Measurements from ENCODE around the gene NBAS.
"Not testable (repeated sequence)": the region's sequence is repeated elsewhere in the genome, so short reads cannot be mapped to it uniquely, and the experiment has no call there.

NBAS gene

DNA sequence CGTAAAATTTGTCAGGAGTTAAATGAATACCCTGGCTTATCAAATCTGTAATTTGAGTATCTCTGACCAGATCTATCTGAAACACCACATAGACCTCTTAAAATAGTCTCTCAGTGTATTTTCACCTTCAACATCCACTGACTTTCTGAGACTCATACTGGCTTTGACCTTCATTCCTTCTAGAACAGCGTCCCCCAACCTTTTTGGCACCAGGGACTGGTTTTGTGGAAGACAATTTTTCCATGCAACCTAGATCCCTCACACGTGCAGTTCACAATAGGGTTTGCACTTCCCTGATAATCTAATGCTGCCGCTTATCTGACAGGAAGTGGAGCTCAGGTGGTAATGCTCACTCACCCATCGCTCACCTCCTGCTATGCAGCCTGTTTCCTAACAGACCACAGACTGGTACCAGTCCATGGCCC is 3.2 kb downstream of the NBAS start:
- no peak for DNase-seq

DNA sequence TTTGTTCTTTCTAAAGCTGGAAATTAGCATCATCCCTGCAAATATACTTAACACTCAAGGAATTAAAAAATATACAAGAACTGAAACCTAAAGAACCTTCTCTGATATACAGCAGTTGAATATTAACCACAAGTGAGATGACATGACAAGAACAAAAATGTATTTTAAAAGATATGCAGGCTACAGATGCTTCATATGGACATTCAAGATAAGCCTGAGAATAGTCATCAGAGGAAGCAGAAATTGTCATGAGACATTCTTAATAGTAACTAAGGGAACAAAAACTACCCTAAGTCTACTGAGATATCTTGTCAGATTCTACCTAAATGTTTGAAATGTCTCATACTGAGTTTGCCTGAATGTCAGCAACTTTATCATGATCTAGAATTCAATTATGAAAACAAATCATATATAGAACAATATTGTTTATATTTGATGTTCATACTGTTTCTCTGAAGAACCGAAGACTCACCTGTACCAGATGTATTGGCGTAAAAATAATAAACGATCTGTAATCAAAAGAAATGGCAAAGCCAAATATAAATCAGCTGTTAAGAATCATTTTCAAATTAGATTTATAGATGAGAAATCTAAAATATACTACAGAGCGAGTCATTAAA is 4.7 kb downstream of the NBAS start:
- no peak for DNase-seq

- DNase-seq, result no peak
Observed at GRCh38 chr2:15555760-15556193, 5.4 kb downstream of the NBAS start.

DNA sequence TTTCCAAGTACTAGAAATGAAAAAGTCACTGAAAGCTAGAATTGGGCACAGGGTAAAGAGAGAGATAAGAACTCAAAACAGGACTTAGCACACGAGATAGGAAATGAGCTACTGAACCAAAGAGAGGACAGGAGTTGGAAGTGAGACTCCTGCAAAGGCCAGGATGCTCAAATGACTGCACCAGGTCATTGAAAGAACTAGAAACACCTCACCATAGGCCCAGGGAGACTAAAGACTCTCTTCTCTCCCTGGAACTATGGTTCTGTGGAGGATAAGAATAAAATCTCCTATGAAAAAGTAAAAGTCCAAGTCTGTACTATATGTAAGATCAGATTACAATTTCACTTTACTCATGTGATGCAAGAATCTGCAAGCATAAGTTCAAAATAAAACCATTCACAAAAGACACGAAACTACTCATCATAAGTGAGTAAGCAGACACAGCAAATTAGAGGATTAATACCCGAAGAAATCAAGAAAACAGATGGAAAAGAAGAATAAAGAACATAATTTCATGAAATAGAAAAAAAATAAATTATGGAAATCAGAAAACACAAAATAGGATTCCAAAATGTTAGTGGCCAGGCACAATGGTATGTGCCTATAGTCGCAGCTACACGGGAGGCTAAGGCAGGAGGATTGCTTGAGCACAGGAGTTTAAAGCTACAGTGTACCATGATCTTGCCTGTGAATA is 6.5 kb downstream of the NBAS start:
- no peak for DNase-seq

GRCh38 chr2:15553951-15554350 is 7.2 kb downstream of the NBAS start:
- no peak for DNase-seq

GRCh38 chr2:15553519-15553918 is 7.6 kb downstream of the NBAS start:
- no peak for DNase-seq

DNA sequence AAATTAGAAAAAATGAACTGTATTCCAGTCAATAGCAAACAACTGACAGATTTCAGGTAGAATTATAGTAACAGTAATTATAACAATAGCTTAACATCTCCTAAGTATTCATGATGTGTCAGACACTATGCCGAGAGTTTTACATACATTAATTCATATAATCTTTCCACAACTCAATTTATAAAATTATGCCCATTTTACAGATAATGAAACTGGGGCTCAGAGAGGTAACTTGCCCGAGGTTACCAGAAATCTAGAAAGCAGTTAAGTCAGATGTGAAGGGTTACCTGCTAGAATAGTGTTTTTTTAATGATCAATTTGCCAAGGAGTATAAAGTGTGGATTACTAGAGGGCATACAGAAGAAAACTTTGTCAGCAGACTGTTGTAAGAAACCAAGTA is 12.2 kb downstream of the NBAS start:
- DNase-seq, result no peak

DNA sequence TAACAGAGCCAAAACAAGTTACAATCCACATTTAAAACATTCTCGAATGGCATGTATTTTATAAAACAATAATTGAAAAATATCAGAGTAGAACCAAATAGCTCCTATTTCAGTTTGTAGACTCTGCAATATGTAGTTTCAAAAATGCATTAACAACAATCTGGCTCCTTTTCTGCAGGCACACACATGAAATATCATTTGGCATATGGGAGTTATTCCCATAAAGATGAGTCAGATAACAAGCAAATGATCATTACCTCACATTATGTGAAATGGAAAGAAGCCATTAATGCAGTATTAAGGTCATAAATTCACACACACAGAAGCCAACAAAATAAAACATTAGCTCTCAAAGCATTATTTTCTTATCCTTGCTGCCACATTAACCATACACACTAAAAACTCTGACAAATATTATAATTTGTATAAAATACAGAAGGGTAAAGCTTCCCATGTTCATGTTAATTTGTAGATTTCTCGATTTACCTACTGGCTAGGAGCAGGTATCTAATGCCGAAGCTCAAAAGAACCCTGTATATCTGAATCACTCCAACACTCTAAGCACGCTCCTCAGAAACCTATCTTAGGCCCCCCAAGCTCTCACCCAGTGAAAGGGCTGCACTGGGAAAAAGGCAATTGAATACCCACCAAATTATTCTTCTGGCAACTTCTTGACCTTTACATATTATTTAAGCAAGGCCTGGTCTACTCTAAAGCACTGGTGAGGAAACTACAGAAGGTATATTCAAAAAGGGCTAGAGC is 13.8 kb downstream of the NBAS start:
- DNase-seq, result no peak

DNA sequence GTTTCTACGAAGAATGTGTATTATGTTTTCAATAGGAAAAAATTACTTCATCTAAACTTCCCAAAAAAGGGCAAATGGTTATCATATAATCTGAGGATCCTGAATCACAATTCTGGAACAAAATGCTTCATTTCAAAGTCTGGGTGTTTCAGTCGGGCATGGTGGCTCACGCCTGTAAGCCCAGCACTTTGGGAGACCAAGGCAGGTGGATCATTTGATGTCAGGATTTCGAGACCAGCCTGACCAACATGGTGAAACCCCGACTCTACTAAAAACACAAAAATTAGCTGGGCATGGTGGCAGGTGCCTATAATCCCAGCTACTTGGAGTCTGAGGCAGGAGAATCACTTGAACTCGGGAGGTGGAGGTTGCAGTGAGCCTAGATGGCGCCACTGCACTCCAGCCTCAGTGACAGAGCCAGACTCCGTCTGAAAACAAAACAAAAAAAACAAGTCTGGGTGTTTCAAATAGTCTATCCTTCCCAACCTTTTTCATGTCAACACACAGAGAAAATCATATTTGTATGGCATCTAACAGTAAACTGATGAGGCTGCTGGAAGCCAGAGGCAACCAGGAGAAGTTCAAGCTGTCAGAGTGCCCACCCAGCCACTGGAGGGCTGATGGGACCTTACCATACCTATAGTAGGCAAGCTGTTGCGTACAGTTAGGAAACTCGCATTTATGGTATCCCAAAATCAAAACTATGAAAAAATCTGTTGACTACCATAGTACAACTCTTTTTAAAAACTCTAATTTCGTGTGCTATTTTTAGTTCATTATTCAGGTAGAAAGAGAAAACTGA is 14.6 kb downstream of the NBAS start:
- DNase-seq, result no peak

- no peak for DNase-seq
Observed at GRCh38 chr2:15544227-15544626, 16.9 kb downstream of the NBAS start.

GRCh38 chr2:15543541-15543940 is 17.6 kb downstream of the NBAS start:
- no peak for DNase-seq

GRCh38 chr2:15543053-15543452 is 18.1 kb downstream of the NBAS start:
- no peak for DNase-seq

DNA sequence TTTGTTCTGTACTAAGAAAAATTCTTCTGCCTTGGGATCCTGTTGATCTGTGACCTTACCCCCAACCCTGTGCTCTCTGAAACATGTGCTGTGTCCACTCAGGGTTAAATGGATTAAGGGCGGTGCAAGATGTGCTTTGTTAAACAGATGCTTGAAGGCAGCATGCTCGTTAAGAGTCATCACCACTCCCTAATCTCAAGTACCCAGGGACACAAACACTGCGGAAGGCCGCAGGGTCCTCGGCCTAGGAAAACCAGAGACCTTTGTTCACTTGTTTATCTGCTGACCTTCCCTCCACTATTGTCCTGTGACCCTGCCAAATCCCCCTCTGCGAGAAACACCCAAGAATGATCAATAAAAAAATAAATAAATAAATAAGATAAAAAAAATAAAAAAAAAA is 18.9 kb downstream of the NBAS start:
- DNase-seq, result not testable (repeated sequence)

- not testable (repeated sequence) for DNase-seq
Observed at GRCh38 chr2:15540523-15540922, 20.6 kb downstream of the NBAS start.

DNA sequence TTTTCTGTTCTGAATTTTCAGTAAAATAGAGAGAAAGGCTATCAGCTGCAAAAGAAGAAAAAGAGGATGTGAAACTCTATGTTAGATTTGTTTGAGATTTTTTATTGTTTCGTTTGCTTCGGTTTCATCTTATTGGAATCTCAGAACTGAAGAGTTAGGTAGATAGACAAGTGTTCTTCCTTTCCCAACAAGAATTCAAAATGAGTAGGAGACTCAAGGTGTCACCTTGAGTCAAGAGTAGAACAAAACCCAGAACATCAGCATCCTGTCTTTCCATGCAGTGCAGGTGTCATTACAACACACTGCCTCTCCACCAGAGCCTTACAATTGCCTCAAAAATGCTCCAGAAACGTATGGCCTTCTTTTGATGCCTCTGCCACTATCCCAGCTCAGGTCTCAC is 21.1 kb downstream of the NBAS start:
- no peak for DNase-seq

DNA sequence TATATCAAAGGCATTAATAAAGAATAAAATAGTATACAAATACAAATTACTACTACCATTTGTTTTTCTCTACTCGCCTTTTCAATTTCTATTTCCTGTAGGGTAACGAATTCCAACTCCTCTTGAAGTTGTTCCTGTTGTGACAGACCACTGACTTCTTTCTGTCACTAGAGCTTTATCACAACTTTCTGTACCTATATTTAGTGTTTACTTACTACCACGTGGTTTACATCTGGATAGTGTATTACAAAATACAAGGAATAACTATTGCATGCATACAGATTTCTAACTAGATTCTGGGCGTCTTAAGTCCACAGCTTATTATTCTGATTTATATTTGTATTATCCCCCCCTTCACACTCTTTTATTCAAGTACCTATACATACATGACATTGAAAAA is 22.3 kb downstream of the NBAS start:
- no peak for DNase-seq

DNA sequence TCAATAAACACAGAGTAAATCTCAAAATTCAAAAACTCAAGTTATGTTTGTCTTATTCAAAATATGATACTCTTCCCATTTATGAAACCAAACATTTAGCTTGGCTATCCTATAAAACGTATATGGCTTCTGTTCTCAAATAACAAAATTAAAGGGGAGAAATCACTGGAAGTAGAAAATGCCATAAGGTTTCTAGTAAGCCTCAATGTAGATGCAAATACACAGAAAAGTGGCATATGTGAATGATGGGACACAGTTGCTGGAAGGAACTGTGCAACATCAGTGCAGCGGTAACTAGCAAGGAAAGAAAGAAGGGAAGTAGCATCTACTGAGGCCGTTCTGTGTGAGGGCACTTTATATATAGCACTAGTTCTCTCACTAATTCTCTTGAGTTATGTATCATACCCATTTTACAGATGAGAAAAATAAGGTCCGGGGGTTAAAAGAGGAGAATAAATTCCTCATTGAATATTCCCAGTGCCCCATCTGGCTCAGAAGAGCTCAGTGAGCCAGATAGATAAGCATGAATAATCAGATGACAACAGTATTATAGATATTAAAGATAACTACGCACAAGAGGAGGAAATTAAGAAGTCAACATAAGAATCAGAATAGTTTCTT is 27.2 kb downstream of the NBAS start:
- DNase-seq, result no peak

DNA sequence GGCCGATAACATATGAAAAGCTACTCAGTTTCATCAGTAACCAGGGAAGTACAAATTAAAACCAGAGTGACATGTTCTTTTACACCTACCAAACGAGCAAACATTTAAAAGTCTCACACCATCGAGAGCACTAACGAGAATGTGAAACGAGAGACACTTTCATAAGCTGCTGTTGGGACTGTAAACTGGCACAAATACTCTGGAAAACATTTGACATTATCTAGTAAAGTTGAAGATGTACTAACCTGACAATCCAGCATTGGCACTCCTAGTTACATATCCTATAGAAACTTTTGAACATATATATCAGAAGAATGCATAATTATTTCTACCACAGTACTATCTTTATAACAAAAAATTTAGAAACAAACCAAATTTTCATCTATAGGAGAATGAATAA is 28.1 kb downstream of the NBAS start:
- DNase-seq, result no peak

DNA sequence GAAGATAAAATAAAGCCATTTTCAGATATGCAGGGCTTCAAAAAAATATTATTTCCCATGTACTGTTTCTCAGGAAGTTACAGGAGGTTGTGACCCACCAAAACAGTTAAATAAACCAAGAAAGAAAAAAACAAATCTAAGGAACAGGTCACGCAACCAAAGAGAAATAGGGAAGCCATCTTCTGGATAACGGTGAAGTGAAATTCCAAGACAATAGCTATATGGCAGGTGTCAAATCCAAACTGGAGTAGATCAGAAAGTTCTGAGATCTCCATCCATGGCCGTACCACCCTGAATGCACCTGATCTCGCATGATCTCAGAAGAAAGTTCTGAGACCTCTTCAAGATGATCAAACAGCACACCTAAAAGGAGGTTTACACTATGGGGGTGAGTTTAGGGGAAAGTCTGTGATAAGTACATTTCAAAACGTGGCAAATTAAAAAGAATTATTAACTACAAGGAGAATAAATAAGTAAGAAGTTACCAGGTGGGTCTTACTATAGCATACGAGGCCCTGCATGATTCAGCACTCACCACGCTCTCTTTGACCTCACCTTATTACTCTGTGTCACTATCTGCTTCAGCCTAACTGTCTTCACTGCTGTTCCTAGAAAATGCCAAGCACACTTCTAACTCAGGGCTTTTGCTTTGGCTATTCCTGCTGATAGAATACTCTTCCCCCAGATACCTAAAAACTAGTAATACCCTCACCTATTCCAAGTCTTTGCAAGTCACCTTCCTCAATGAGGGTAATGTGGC is 29.9 kb downstream of the NBAS start:
- no peak for DNase-seq

- no peak for DNase-seq
Observed at GRCh38 chr2:15527074-15527739, 33.9 kb downstream of the NBAS start.

- no peak for DNase-seq
Observed at GRCh38 chr2:15521641-15522181, 39.4 kb downstream of the NBAS start.
